Neural cell (in vitro differentiated cells): Measurements from ENCODE around the gene POLR1A.
A peak's percentile ranks its signal among the peaks of the same experiment; 100 is the strongest.

Experiments
- EP300 ChIP-seq: fragments of 450-650 bp; conservative IDR thresholded peaks from 2 replicates; pipeline ENCODE4 v1.6.1; 2014; ENCODE audit warnings: antibody characterized with exemption, mild to moderate bottlenecking, moderate library complexity; ENCODE audit not compliant: poor library complexity, severe bottlenecking
- EZH2 ChIP-seq: fragments of 200-600, 300-800 bp; shearing (Covaris generic), sonication (generic); IDR thresholded peaks from 2 replicates; pipeline ENCODE4 v1.6.1; 2014; ENCODE audit warnings: antibody characterized with exemption, low read length, borderline replicate concordance, mild to moderate bottlenecking; ENCODE audit not compliant: insufficient read depth, poor library complexity, severe bottlenecking
- RAD21 ChIP-seq: fragments of 450-650 bp; conservative IDR thresholded peaks from 2 replicates; pipeline ENCODE4 v1.6.1; 2014; ENCODE audit warnings: antibody characterized with exemption, mild to moderate bottlenecking, moderate library complexity
- TF ChIP-seq, protein P1 (sequence below): fragments of 450-650 bp; IDR thresholded peaks from 2 replicates; pipeline ENCODE4 v1.5.1; 2014; ENCODE audit warnings: antibody characterized with exemption, mild to moderate bottlenecking, moderate library complexity; ENCODE audit not compliant: poor library complexity, severe bottlenecking

DNA sequence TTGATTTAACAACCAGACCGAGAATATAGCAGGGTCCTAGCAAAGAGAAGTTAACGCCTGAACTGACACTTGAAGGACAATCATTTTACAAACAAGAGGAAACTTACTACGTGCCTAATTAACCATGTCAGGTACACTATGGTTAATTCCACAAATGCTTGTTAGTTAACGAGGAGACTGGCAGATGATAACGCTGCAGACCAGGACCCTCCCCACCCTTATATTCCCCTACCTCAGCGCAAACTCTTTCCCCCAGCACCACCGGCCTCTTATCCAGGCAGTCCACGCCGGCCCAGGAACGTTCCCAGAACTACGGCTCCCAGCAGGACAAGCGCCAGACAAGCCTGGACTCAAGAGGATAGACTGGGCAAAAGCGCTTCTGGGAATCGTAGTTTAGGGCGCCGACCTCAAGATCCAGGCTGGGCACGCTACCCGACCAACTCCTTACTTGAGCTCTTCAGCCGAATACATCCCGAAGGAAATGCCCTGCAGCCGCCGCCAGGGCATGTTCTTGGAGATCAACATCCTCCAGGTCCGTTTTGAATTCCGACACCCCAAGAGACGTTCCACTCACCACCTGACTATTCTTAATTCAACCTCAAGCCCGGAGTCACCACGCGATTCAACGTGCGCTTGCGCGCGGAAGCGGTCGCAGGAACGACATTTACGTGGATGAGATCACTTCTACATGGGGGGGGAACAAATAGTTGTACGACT lies at the start of gene POLR1A:
- TF ChIP-seq, protein P1, sequence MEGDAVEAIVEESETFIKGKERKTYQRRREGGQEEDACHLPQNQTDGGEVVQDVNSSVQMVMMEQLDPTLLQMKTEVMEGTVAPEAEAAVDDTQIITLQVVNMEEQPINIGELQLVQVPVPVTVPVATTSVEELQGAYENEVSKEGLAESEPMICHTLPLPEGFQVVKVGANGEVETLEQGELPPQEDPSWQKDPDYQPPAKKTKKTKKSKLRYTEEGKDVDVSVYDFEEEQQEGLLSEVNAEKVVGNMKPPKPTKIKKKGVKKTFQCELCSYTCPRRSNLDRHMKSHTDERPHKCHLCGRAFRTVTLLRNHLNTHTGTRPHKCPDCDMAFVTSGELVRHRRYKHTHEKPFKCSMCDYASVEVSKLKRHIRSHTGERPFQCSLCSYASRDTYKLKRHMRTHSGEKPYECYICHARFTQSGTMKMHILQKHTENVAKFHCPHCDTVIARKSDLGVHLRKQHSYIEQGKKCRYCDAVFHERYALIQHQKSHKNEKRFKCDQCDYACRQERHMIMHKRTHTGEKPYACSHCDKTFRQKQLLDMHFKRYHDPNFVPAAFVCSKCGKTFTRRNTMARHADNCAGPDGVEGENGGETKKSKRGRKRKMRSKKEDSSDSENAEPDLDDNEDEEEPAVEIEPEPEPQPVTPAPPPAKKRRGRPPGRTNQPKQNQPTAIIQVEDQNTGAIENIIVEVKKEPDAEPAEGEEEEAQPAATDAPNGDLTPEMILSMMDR: peak; percentile 23
- TF ChIP-seq EZH2 (no peak), RAD21 (no peak), EP300 (no peak)
